IMR-90 (cell line): ENCODE measurements around the gene TBXAS1.

ENCODE experiments used
- CTCF ChIP-seq: conservative IDR thresholded peaks from 2 replicates; pipeline ENCODE4 v1.5.1; 2012; ENCODE audit warnings: mild to moderate bottlenecking, low read depth, low read length, improper control_type of control experiment
- POLR2A ChIP-seq: IDR thresholded peaks from 2 replicates; pipeline ENCODE4 v1.6.1; 2012; ENCODE audit warnings: mild to moderate bottlenecking, low read depth, low read length

DNA sequence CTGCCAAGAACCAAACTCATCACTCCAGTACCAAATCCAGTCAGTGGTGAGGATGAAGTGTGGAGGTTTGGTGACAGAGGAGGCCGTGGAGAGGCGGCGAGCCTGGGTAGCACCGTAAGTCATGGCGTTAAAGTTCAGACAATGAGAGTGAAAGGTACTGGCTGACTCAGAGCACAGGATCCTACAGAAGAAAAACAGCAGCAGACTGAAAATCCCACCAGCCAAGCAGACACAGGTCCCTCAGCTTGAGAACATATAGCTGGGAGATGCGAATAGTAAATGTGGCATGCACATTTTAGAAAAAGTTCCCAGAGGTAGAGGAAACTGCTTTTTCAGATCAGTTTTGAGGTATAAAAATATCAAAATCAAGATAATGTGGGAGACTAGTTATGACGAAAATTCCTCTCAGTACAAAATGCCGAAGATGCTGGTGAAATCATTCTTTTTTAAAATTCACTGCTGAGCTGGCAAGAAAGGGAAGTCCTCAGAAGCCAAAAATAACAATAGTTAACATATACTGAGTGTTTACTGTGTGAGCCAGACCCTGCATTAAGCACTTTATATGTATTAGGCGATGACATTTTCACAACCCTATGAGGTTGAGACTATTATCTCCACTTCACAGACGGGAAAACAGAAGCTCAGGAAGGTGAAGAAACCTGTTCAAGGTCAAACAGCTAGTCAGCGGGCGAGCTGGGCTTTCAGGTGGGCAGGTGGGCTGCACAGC, 212.8 kb downstream of the TBXAS1 start:
- TF ChIP-seq CTCF, result no peak
- no peak for TF ChIP-seq POLR2A
